GM18520 (cell line): ENCODE results near the gene RPS27.
"Not testable (repeated sequence)": the region's sequence is repeated elsewhere in the genome, so short reads cannot be mapped to it uniquely, and the experiment has no call there.

Experiments
- ATAC-seq: cut with Tn5 transposase; IDR thresholded peaks from one replicate; pipeline ENCODE4 v1.9.1; 2021; ENCODE audit not compliant: unreplicated experiment

The RPS27 gene

DNA sequence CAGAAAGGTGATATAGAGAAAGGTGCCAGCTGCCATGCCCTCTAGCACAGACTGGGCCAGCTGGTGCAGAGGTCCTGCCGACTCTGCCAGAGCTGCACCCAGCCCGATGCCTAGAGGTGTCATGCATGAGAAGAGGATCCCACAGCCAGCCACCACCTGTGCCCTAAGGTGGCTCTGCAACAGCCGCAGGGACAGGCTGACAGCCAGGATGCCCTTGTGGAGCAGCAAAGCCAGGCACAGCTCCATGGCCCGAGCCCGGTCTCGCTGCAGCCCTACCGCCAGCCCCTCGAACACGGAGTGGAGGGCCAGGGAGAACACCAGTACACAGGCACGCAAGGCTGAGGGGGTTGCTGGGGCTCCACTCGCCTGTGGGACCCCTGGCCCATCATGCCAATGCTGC lies 30.4 kb upstream of the RPS27 start:
- no peak for ATAC-seq

DNA sequence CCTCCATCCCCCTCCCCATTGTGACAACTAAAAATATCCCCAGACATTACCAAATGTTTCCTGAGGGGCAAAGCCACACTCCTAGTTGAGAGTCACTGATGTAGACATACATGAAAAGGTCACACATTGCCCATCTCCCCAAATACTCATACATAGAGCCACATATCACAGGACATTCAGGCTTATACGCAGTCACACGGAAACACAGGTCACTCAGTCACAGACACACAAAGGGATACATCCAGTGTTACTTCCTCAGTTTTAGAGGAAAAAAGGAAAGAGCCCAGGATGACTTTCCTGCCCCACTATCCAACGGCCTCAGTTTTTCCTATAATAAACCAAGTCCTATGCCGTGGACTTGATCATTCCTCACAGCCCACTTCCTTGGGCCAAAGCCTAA lies 29.1 kb upstream of the RPS27 start:
- no peak for ATAC-seq

DNA sequence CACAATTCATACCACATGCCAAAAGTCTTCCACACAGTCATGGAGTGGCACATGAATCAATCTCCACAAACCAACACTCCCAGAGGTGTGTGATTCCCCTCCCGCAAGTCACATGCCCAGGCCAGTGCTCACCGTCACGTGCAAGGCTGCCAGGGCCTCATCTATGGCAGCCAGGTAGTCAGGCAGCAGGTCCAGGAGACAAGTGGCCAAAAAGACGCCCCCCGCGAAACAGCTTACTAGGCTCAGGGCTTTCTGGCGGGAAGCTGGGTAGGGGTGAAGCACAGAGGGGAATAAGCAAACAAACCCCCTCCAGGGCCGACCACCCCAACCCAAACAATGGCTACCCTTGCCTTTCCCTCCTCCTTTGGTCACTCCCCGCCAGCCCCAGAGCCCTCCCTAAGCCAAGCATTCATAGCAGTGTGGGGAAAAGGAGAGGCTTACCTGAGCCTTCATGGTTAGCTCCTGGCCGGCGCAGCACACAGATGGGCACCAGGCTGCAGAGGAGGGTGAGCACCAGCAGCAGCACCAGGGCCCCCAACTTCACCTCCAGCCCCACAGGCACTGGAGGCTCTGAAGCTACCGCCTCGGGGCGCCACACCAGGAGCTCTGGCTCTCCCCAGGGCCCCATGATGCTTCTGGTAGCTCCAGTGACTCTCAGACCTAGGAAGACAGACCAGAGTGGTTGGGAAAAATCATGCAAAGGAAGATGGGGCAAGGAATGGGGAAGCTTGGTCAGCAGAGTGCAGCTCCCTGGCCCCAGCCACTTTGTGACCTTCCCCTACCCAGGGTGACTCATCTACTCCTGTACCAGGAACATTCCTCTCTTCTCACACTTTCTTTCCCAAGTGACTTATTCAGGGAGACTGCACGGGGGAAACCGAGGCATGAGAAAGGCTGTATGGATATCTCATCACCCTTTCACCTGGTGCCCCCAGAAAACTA lies 28.2 kb upstream of the RPS27 start:
- no peak for ATAC-seq

DNA sequence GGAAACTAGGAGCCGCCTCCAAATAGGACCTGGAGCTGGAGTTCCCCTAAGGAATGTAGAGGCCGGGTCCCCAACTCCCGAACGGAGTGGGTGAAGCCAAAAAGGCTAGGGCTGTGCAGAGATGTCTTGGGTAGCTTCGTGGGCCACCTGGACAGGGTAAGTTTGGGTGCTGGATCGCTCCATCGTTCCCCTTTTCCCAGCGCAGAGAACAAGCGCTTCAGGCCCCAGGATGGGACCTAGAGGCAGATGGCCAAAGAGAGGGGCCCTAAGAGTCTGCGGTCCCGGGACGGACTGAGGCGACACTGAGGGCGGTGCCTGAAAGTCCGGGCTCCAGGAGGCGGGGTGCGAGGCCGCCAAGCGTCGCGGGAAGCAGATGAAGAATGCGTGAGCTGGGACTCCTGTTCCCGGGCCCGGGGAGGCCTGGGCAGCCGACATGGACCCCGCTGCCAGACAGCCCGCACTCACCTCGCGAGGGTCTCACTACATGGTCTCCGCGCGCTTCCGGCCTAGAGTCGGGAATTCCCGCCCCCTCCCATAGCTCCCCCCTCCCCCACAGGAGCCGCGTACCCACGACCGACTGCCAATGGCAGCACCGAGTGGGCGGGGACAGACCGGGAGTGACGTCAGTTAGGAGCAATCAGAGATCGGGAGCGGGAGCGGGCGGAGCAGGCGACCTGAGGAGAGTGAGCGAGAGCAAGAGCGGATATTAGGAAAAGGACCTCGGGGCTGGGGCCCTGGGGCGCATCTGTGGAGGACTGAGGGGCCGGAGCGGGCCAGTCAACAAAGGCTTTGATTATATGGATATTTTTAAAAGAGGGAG lies 27.3 kb upstream of the RPS27 start, which contains the start of gene SLC39A1:
SLC39A1 (minus strand) TSS at position 508 of the 820 bp plus-strand sequence. CDS start 822 bp downstream, outside the sequence.
- peak; percentile 43 for ATAC-seq

DNA sequence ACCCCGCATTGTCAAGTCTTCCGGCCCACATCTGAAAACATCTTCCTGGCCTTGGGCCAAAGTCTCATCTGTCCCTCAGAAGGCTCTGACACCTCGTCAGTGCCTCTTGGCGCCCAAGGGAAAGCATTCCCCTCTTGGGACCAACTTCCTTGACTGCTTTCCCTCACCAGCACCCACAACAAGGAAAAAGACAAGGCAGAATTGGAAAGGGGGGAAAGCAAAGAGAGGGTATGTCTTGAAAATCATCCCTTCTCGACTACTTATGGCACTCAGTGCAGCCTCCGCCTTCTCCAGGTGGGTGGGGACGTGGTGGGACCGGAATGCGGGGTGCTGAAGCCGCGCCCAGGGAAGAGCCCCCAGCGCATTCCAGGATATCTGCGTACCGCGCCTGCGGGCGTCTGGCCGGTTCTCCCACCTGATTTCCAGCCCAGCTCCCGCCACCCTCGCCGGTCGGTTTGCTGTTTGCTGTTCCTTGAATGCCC lies 26.7 kb upstream of the RPS27 start:
- peak; percentile 1 for ATAC-seq

DNA sequence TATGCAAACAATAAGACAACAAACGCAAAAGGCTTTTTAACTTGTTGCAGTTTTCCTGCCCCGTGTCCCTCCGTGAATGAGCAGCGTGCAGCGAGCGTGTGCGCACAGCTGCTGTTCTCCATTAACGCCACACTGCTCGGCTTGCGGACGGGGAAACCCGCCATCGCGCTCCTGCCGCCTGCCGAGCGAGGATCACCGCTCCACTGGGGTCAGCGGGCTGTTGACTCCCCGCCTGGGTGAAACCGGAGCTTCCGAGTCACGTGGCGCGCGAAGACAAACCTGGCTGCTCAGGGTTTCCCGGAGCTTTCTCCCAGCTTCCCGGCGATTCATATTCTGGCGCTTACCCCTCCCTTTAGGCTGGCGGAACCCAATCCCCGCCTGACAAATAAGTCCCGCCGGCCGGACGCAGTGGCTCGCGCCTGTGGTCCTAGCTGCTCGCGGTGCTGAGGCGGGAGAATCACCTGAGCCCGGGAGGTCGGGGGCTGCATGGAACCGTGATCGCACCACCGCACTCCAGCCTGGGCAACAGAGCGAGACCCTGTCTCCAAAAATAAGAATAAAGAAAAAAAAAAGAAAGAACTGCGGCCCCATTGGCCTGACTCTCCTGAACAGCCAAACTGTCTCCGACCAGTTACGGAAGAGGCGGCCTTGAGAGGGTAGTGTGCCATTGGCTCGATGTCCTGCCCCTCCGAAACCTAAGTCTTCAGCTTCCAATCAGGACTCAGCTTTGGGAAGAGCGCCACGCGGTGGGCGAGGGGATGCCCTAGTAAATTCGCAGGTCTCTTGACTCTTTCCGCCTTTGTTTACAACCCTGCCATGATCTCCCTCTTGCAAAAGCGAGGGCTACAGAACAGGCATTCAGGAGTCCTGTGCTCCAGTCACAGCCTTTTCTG lies 23.2 kb upstream of the RPS27 start, which contains the start of gene CREB3L4:
CREB3L4 (plus strand) TSS at position 796 of the 893 bp plus-strand sequence. CDS start 624 bp downstream, outside the sequence.
- ATAC-seq: peak; percentile 69

DNA sequence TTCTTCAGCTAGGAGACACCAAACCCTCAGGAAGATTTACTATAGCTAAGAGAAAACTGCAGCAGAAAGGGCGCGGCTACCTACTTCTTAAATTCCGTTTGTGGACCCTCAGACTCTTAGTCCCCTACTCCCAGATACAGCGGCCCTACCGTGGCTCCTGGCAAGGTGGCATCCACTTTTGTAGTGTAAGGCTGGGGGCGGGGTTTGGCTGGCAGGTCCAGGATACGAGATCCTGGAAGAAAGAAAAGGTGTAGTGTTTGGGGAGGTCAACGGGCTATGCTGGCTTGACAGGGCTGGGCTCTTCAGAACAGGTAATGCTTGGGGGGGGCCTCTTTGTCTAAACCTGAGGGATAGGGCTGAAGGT lies 22.6 kb upstream of the RPS27 start:
- ATAC-seq: no peak

DNA sequence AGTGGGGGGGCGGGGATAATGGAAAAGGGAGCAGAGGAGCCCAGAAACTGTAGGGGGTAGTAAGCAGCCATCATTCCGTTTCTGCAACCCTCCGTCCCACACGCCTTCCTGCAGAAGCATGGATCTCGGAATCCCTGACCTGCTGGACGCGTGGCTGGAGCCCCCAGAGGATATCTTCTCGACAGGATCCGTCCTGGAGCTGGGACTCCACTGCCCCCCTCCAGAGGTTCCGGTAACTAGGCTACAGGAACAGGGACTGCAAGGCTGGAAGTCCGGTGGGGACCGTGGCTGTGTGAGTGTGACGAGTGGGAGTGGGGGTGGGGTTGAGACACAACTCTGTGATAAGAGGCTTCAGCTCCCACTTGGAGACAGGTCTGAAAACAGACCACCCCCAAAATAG lies 22.2 kb upstream of the RPS27 start:
- no peak for ATAC-seq

DNA sequence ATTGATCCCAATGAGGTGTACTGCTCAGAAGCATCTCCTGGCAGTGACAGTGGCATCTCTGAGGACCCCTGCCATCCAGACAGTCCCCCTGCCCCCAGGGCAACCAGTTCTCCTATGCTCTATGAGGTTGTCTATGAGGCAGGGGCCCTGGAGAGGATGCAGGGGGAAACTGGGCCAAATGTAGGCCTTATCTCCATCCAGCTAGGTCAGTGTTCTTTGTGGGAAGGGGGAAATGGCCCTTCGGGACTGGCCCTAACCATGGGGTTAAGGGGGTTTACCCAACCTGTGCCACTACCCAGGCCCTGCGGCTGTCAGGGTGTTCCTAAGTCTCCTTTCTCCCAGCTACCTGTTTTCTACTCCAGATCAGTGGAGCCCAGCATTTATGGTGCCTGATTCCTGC lies 21.6 kb upstream of the RPS27 start:
- ATAC-seq: no peak

DNA sequence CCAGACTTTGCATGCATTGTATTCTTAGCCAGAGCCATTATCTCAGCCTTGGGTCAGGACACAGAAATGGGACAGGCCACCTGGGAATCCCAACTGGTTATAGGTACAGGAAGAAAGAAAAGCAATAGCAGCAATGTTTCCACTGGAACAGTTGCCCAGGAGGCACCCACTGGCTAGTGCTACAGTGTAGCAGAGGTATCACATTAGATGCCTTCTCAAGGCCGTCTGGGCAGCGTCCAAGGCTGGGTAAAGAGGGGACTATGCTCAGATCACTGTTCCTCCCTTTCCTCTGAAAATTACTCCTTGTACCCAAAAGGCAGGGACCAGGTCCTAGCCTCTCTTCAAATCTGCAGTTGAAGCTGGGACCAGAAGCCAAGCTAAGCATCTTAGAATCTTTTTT lies 20.2 kb upstream of the RPS27 start:
- no peak for ATAC-seq

DNA sequence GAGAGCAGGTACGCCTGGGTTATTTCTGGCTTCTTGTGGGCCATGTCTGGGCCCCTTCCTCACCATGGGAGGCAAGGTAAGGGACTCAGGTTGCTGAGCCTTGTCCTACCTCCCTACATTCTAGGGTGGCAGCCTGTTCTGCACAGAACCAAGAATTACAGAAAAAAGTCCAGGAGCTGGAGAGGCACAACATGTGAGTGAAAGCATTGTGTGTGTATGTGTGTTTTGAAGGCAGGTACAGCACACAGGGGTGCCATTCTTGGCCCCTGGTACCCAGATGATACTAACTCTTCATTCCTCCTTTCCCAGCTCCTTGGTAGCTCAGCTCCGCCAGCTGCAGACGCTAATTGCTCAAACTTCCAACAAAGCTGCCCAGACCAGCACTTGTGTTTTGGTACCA lies 17.5 kb upstream of the RPS27 start:
- ATAC-seq: no peak

DNA sequence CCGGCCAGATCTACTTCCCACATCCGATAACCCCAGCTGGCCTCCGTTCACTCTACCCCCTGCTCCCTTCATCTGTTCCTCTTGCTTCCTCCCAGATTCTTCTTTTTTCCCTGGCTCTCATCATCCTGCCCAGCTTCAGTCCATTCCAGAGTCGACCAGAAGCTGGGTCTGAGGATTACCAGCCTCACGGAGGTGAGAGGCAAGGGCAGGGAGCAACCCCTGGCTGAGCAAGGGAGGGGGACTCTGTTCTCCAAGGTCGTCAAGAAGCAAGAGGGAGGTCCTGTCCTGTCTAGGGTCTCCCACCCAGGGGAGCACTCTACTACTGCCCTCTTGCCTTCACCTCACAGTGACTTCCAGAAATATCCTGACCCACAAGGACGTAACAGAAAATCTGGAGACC lies 17.0 kb upstream of the RPS27 start:
- ATAC-seq: no peak

DNA sequence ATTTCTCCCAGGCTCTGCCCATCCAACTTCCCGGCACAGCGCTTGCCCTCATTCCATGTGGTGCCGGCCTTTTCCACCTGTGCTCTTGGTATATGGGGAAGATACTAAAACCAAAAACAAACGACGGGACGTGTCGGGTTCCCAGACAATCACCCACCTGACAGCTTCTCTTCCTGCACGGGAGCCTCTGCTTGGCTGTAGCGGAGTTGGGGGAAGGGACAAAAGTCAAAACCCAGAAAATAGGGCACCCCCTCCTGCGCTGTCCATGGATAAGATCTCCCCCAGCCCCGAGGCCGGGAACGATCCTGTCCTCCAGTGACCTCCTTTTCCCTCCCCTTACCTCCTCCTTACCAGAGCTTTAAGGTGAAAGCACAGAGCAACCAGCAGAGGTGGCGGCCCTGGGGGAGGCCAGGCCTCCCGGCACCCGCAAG lies 13.7 kb upstream of the RPS27 start:
- no peak for ATAC-seq

DNA sequence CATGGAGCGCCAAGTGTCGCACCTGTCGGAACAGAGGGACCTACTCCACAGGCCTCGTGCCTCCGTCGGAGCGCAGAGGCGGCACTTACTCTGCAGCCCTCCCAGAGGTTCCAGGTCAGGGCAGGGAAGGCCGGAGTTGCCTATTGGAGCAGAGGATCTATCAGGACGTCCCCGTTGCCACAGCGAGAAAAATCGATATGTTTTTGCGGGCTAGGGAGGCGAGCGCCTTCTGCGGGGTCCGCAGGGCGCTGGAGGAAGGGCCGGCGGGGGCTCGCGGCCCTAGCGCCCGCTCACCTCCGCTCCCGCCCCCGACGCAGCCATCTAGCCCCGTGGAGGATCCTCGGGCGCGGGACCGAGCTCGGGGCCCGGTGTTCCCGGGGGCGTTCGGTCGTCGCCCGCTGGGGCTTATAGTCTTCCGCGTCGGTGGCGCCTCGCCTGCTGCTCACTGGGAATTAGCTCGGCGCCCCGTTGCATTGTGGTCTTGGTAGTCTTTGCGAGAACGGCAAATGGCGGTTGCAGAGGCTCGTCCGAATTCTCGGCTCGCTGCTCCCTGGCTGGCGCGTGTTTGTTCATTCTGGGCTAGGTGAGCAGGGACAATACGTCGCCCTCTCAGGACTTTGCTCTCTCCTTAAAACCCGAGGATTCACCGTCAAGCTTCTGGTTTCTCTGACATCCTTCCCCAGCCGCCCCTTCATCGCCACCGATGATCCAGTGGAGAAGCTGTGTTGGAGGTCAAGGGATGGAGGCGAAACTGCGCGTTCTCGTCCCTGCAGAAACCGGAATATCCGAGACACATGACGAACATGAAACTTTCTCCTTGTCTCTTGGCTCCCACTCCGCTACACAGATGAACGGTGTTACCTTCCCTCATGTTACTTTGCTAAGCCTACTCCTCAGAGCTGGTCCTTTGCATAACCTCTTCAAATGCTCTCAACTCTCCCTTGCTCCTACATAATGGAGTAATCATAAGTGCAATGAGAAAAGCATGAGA lies 13.0 kb upstream of the RPS27 start, which contains the start of gene JTB:
JTB (minus strand) TSS at position 425 of the 991 bp plus-strand sequence; CDS start at position 3, 422 bp downstream.
- ATAC-seq: peak; percentile 59

DNA sequence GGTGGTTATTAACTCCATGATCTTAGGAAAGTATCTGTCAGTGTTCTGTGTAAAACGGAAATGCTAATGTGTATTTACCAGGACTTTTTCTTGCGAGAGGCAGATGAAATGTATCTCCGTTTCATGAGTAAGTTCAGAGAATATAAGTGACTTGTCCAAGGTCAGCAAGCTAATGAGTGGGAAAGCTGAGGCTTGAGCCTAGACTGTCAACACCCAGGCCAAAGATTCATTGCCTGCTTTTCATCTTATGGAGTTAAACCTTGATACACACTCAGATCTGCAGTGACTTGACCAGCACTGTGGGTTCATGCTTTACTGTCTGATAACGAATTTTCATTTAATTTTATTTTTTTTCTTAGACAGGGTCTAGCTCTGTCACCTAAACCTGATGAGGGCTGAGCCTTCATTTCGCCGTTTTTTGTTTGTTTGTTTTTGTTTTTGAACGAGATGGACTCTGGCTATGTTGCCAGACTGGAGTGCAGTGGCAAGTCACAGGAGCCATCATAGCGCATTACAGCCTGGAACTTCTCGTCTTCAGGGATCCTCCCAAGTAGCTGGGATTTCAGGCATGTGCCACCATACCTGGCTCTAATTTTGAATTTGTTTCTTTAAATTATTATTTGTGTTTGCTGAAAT lies 12.2 kb upstream of the RPS27 start:
- ATAC-seq: no peak

DNA sequence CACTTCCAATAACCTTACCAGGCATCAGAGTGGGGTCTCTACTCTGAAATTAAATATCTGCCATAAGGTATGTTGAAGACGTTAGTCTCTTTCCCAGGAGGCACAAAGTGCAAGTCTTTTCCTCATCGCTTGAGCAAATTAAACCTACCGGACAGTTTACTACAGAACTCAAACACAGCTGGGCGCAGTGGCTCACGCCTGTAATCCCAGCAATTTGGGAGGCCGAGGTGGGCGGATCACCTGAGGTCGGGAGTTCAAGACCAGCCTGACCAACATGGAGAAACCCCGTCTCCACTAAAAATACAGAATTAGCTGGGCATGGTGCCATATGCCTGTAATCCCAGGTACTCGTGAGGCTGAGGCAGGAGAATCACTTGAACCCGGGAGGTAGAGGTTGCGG lies 11.5 kb upstream of the RPS27 start:
- ATAC-seq: not testable (repeated sequence)

DNA sequence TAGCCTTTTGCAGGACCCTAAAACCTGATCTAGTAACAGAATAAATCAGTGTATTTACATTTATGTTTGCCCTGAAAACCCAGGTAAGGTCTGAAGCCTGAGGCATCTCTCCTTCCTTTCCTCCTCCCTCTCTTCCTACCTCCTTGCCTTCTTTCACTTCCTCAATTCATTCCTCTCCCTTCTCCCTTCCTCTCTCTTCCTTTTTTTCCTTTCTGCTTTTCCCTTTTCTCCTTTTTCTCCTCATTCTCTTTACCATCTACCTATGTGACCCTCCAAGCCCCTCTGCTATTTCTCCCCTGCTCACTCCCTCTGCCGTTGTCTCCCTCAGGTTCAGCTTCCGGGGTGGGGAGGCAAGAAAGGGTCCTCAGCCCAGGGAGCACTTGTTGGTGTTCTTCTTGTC lies 8.8 kb upstream of the RPS27 start:
- not testable (repeated sequence) for ATAC-seq

DNA sequence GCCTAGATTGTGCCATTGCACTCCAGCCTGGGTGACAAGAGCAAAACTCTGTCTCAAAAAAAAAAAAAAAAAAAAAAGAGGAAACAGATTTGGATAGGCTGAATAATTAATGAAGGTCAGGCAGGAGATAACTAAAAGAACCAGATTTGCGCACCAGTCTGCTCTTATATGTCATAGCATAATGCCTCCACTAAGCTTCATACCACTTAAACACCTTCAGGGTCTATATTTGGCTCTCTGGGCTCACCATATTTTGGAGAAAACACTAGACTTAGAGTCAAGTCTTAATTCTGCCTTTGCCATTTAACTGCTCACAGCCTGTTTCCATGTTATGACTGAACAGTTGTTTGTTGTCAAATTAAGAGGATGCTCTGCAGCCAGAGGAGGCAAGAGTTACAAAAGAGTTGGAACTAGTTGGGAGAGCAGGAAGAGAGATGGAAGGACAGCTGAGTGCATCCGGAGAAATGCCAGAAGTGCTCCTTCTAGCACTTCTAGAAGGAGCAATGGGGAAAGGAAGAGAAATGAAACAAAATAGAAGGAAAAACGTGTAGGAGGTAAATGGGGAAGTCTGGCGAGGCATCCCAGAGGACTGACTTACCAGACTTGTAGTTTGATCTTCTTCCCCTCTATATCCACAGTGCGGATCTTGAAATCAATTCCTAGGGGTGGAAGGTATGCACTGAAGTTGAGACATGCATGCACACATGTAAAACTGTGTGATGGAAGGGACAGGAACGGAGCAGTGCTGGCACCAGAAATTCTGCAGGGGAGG lies 6.3 kb upstream of the RPS27 start:
- no peak for ATAC-seq
